Measurements from ENCODE around the gene ZNF605.
"Not testable (repeated sequence)": the region's sequence is repeated elsewhere in the genome, so short reads cannot be mapped to it uniquely, and the experiment has no call there.

The ZNF605 gene

DNA sequence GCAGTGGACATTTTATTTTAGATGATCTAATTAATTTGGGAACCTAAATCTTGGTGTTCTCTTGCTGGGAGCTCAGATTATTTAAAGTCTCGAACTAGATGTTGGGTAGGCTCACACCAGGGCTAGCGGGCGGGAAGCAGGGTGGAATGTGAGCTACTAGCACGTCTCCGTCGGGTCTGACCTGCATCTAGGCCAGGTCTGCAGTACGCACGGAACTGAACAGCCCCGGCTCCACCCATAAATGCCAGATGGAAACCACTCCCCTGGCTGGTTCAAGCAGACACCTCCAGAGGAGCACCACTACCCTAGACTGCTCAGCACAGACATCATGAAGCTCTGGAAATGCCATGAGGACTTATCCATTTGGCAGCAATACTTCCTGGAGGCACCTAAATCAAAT lies 10.3 kb downstream of the ZNF605 start:
- DNase-seq (ENCODE audit: insufficient read length, low spot score) (no peak), FAIRE-seq (no peak)
- TF ChIP-seq, protein P1, sequence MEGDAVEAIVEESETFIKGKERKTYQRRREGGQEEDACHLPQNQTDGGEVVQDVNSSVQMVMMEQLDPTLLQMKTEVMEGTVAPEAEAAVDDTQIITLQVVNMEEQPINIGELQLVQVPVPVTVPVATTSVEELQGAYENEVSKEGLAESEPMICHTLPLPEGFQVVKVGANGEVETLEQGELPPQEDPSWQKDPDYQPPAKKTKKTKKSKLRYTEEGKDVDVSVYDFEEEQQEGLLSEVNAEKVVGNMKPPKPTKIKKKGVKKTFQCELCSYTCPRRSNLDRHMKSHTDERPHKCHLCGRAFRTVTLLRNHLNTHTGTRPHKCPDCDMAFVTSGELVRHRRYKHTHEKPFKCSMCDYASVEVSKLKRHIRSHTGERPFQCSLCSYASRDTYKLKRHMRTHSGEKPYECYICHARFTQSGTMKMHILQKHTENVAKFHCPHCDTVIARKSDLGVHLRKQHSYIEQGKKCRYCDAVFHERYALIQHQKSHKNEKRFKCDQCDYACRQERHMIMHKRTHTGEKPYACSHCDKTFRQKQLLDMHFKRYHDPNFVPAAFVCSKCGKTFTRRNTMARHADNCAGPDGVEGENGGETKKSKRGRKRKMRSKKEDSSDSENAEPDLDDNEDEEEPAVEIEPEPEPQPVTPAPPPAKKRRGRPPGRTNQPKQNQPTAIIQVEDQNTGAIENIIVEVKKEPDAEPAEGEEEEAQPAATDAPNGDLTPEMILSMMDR (IDR thresholded peaks at IDR 0.05; ENCODE audit: insufficient read depth, missing control alignments): no peak

DNA sequence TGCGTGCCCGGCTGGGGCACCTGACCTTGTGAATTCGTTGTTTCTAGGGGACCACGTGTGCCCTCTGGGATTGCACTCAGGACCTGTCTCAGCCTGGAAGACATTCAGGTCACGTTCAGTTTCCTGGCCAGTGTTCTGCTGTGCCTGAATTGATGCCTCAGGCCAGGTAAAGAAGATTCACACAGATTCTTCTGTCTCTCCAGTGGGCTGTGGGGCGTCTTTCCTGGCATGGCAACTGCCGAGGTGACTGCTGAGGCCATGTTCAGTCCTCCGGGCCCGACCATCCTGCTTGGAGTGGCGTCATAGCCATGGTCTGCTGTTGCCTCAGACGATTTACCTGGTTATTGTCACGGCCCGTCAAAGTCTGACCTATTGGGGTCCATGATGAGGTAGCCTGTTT lies 13.5 kb downstream of the ZNF605 start:
- no peak for FAIRE-seq
- TF ChIP-seq, protein P1 (IDR thresholded peaks at IDR 0.05; ENCODE audit: insufficient read depth, missing control alignments): no peak
- DNase-seq (ENCODE audit: insufficient read length, low spot score): no peak

DNA sequence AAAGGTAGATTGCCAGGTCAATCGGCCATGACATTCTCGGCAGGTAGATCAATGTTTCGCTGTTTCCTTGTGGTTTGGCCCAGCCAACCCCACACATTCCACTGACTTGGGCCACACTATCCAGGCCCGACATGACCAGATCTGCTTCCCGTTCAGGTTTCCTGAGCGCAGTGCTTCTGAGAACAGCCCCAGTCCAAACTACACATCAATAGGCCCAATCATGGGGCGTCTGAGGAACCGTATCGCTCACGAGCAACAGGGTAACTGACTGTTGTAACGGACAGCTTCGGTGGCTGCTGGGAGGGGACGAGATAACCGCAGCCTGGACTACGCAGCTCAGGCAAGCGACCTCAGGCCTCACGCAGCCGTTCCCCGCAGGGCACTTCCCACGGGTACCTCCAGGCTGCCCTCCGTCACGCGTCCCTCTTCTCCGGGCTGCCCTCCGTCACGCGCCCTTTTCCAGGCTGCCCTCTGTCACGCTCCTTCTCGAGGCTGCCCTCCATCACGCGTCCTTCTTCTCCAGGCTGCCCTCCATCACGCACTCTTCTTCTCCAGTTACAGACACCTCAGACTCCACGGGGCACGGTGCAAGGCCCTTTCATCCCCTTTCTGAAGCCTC lies 14.7 kb downstream of the ZNF605 start:
- DNase-seq (ENCODE audit: insufficient read length, low spot score): no peak
- TF ChIP-seq, protein P1 (IDR thresholded peaks at IDR 0.05; ENCODE audit: insufficient read depth, missing control alignments): no peak
- no peak for FAIRE-seq

DNA sequence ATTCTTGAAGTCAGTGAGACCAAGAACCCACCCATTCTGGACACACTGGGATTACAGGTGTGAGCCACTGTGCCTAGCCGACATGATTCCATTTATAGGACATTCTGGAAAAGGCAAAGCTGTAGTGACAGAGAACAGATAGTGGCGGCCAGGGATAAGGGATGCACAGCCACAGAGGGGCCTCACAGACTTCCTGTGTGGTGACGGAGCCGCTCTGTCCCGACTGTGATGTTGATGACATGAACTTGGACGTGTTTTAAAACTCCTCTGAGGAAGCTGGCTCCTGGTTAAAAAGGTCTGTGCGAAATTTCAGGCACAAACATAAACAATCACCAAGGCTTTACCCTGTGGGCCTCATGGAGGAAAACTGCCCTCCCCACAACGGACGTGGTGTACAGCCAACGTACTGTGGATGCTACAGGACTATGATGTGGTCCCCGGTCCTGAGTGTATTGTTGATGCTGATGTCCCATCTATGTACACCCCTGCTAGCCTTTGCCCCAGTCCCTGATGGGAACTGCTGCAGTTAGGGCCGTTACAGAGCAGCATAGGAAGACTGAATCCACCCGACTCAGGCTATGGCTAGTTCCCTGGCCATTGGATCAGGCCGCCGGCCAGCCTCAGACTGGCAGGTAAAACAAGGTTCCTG lies 15.9 kb downstream of the ZNF605 start:
- TF ChIP-seq, protein P1 (IDR thresholded peaks at IDR 0.05; ENCODE audit: insufficient read depth, missing control alignments): no peak
- FAIRE-seq: no peak

DNA sequence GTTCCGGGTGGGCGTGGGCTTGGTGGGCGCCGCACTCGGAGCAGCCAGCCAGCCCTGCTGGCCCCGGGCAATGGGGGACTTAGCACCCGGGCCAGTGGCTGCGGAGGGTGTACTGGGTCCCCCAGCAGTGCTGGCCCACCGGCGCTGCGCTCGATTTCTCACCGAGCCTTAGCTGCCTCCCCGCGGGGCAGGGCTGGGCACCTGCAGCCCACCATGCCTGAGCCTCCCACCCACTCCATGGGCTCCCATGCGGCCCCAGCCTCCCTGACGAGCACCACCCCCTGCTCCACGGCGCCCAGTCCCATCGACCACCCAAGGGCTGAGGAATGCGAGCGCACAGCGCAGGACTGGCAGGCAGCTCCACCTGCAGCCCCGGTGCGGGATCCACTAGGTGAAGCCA lies 17.3 kb downstream of the ZNF605 start:
- FAIRE-seq; DNase-seq (ENCODE audit: insufficient read length, low spot score): not testable (repeated sequence)

More for the DNA sequence above, 15.9 kb downstream of the ZNF605 start:
- no peak for DNase-seq (ENCODE audit: insufficient read length, low spot score)

DNA sequence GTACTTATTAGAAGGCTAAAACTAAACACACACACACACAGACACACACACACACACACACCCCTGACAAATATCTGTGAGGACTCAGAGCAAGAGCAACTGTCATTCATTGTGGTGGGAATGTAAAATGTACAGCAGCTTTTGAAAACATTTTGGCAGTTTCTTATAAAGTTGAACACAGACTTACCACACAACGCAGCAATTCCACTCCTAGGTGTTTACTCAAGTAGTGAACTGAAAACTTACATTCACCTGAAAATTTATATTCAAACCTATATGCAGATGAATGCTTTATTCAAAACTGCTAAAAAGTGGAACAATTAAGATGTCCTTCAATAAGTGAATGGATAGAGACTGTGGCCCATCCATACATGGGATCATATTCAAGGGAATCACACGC lies 18.6 kb downstream of the ZNF605 start:
- FAIRE-seq (no peak), DNase-seq (ENCODE audit: insufficient read length, low spot score) (no peak)
- TF ChIP-seq, protein P1 (IDR thresholded peaks at IDR 0.05; ENCODE audit: insufficient read depth, missing control alignments): no peak

DNA sequence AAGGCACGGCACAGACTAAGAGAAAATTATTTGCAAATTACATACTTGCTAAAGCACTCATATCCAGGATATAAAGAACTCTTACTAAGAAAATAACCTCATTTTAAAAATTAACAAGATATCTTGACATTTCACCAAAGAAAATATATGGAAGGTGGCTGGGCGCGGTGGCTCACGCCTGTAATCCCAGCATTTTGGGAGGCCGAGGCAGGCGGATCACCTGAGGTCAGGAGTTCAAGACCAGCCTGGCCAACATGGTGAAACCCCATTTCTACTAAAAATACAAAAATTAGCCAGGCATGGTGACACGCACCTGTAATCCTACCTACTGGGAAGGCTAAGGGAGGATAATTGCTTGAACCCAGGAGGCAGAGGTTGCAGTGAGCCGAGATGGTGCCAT lies 19.2 kb downstream of the ZNF605 start:
- DNase-seq (ENCODE audit: insufficient read length, low spot score): not testable (repeated sequence)

DNA sequence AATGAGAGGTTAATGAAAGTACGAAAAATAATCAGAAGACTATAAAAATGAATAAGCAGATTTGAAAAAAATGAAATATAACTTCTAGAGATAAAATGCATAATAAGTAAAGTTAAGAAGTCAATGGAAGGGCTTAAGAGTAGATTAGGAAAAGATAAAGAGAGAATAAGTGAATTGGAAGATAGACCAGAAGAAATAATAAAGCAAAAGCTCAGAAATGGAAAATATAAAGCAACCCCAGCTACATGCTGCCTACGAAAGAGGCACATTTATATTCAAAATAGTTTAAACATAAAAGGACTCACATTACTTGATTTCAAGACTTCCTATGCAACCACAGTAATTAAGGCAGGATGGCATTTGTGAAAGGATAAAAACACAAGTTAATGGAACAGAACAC lies 19.9 kb downstream of the ZNF605 start:
- TF ChIP-seq, protein P1 (IDR thresholded peaks at IDR 0.05; ENCODE audit: insufficient read depth, missing control alignments): no peak
- no peak for DNase-seq (ENCODE audit: insufficient read length, low spot score)
- FAIRE-seq: no peak

More for the DNA sequence above, 19.2 kb downstream of the ZNF605 start:
- not testable (repeated sequence) for FAIRE-seq

Measured in D721Med (cell line).